Measurements from ENCODE around the gene SLIT3.

SLIT3 gene

GRCh38 chr5:169013208-169013728, 287.7 kb downstream of the SLIT3 start:
- H3F3A ChIP-seq (ENCODE audit: control insufficient read depth, insufficient read depth) = no peaks in the 10 kb centered on the region

GRCh38 chr5:169012450-169012849, 288.5 kb downstream of the SLIT3 start:
- H3F3A ChIP-seq (ENCODE audit: control insufficient read depth, insufficient read depth) = no peaks in the 10 kb centered on the region
- H3K27me3 ChIP-seq (ENCODE audit: control insufficient read depth, low read length) = no peaks in the 10 kb centered on the region; the same call in 1 of the 2 replicates
- no peak overlapping the region for H3K27ac ChIP-seq (ENCODE audit: low read depth, low read length)
- H3K9me3 ChIP-seq (ENCODE audit: control insufficient read depth, insufficient read depth, low read length) = no peaks in the 10 kb centered on the region
- no peaks in the 10 kb centered on the region for H3K36me3 ChIP-seq (ENCODE audit: control insufficient read depth, low read length)
- H4K20me1 ChIP-seq (ENCODE audit: control insufficient read depth, insufficient read depth, low read depth, low read length) = no peaks in the 10 kb centered on the region
- H3K4me2 ChIP-seq (ENCODE audit: low read length) = no peak overlapping the region
- H3K4me1 ChIP-seq (ENCODE audit: control insufficient read depth, low read length) = no peaks in the 10 kb centered on the region
- H3K4me3 ChIP-seq (ENCODE audit: low read length) = no peak overlapping the region
- TF ChIP-seq CTCF (IDR thresholded peaks at IDR 0.05; ENCODE audit: low read depth, low read length, poor library complexity, severe bottlenecking) = no peak
- no peak for TF ChIP-seq EZH2phosphoT487 (IDR thresholded peaks at IDR 0.05; ENCODE audit: borderline replicate concordance, low read length)
- no peaks in the 10 kb centered on the region for H3K79me2 ChIP-seq (ENCODE audit: control insufficient read depth, low read length)
- H3K9me2 ChIP-seq (replicated peaks; ENCODE audit: control insufficient read depth, low read length) = no peaks in the 10 kb centered on the region

More at GRCh38 chr5:169013208-169013728, 287.7 kb downstream of the SLIT3 start:
- Histone ChIP-seq H3K36me3 (ENCODE audit: control insufficient read depth, low read length) (no peaks in the 10 kb centered on the region), H3K27ac (ENCODE audit: low read depth, low read length) (no peak overlapping the region), H3K79me2 (ENCODE audit: control insufficient read depth, low read length) (no peaks in the 10 kb centered on the region), H3K4me1 (ENCODE audit: control insufficient read depth, low read length) (no peaks in the 10 kb centered on the region), H3K9me3 (ENCODE audit: control insufficient read depth, insufficient read depth, low read length) (no peaks in the 10 kb centered on the region), H4K20me1 (ENCODE audit: control insufficient read depth, insufficient read depth, low read depth, low read length) (no peaks in the 10 kb centered on the region), H3K4me2 (ENCODE audit: low read length) (no peak overlapping the region), H3K4me3 (ENCODE audit: low read length) (no peak overlapping the region), H3K9me2 (replicated peaks; ENCODE audit: control insufficient read depth, low read length) (no peaks in the 10 kb centered on the region), H3K27me3 (ENCODE audit: control insufficient read depth, low read length) (no peaks in the 10 kb centered on the region; the same call in 1 of the 2 replicates)
- TF ChIP-seq EZH2phosphoT487 (IDR thresholded peaks at IDR 0.05; ENCODE audit: borderline replicate concordance, low read length) (no peak), CTCF (IDR thresholded peaks at IDR 0.05; ENCODE audit: low read depth, low read length, poor library complexity, severe bottlenecking) (no peak)

GRCh38 chr5:169011451-169011850, 289.5 kb downstream of the SLIT3 start:
- no peaks in the 10 kb centered on the region for H3F3A ChIP-seq (ENCODE audit: control insufficient read depth, insufficient read depth)
- H3K36me3 ChIP-seq (ENCODE audit: control insufficient read depth, low read length) = no peaks in the 10 kb centered on the region
- H3K79me2 ChIP-seq (ENCODE audit: control insufficient read depth, low read length) = no peaks in the 10 kb centered on the region
- H3K9me3 ChIP-seq (ENCODE audit: control insufficient read depth, insufficient read depth, low read length) = no peaks in the 10 kb centered on the region
- no peaks in the 10 kb centered on the region for H4K20me1 ChIP-seq (ENCODE audit: control insufficient read depth, insufficient read depth, low read depth, low read length)
- no peak overlapping the region for H3K27ac ChIP-seq (ENCODE audit: low read depth, low read length)
- H3K9me2 ChIP-seq (replicated peaks; ENCODE audit: control insufficient read depth, low read length) = no peaks in the 10 kb centered on the region
- H3K27me3 ChIP-seq (ENCODE audit: control insufficient read depth, low read length) = no peaks in the 10 kb centered on the region; the same call in 1 of the 2 replicates
- H3K4me3 ChIP-seq (ENCODE audit: low read length) = no peak overlapping the region
- H3K4me1 ChIP-seq (ENCODE audit: control insufficient read depth, low read length) = no peaks in the 10 kb centered on the region
- no peak overlapping the region for H3K4me2 ChIP-seq (ENCODE audit: low read length)
- TF ChIP-seq CTCF (IDR thresholded peaks at IDR 0.05; ENCODE audit: low read depth, low read length, poor library complexity, severe bottlenecking) (no peak), EZH2phosphoT487 (IDR thresholded peaks at IDR 0.05; ENCODE audit: borderline replicate concordance, low read length) (no peak)

All from DOHH2 (cell line).